K562 (cell line): ENCODE results near the gene LGI4. TPM values are rescaled to one million over a fixed set of nuclear protein-coding genes. Genes with fewer than 3 reads are reported as not detected.

Experiments
- DNMT1 ChIP-seq: fragments of 450-650 bp; IDR thresholded peaks from 2 replicates; pipeline ENCODE4 v1.6.1; 2016; ENCODE audit warnings: antibody characterized with exemption, mild to moderate bottlenecking
- ELK1 ChIP-seq: sonication (generic); formaldehyde crosslinking; IDR thresholded peaks from 2 replicates; pipeline ENCODE4 v1.8.1; 2022; ENCODE audit warnings: missing genetic modification reagents
- ERF ChIP-seq: fragments of 450-650 bp; formaldehyde crosslinking; IDR thresholded peaks from 2 replicates; pipeline ENCODE4 v1.4.0; 2020; ENCODE audit warnings: mild to moderate bottlenecking, mixed read lengths
- HSF4 ChIP-seq: fragments of 250-450 bp; sonication (Bioruptor Pico); IDR thresholded peaks from 2 replicates; pipeline ENCODE4 v2.1.2; 2022; ENCODE audit warnings: mild to moderate bottlenecking, moderate library complexity, borderline replicate concordance
- KAT7 ChIP-seq: sonication (generic); formaldehyde crosslinking; IDR thresholded peaks from 2 replicates; pipeline ENCODE4 v1.8.0; 2022; ENCODE audit warnings: missing genetic modification reagents, mild to moderate bottlenecking, borderline replicate concordance
- MAFK ChIP-seq: IDR thresholded peaks from 2 replicates; pipeline ENCODE4 v1.6.1; 2011; ENCODE audit warnings: low read length, improper control_type of control experiment
- NCOA2 ChIP-seq, 2 experiments: fragments of 450-650 bp; IDR thresholded peaks; 2 replicates each; pipeline ENCODE4 v1.6.1; 2018; ENCODE audit warnings: mild to moderate bottlenecking in 2 of 2, moderate library complexity in 1 of 2; ENCODE audit not compliant: partially characterized antibody in 2 of 2
- PHF8 ChIP-seq: fragments of 200-600 bp; sonication (generic); IDR thresholded peaks from 2 replicates; pipeline ENCODE4 v1.6.1; 2012; ENCODE audit warnings: mixed run types, mild to moderate bottlenecking, inconsistent platforms, low read length, moderate library complexity, borderline replicate concordance
- POLR3A ChIP-seq: IDR thresholded peaks from 2 replicates; pipeline ENCODE4 v1.6.1; 2011; ENCODE audit warnings: borderline replicate concordance, mild to moderate bottlenecking, moderate library complexity; ENCODE audit not compliant: insufficient read length, insufficient read depth; ENCODE audit errors: extremely low read depth
- RERE ChIP-seq: sonication (generic); formaldehyde crosslinking; IDR thresholded peaks from 2 replicates; pipeline ENCODE4 v1.8.0; 2023; ENCODE audit warnings: missing genetic modification reagents, mild to moderate bottlenecking, borderline replicate concordance
- TCF15 ChIP-seq: fragments of 250-450 bp; sonication (Bioruptor Pico); IDR thresholded peaks from 2 replicates; pipeline ENCODE4 v1.8.0; 2022; ENCODE audit warnings: moderate library complexity, mild to moderate bottlenecking, inconsistent platforms
- TGIF2 ChIP-seq: sonication (generic); formaldehyde crosslinking; IDR thresholded peaks from 2 replicates; pipeline ENCODE4 v1.8.1; 2022; ENCODE audit warnings: mild to moderate bottlenecking, missing genetic modification reagents, moderate library complexity
- USF1 ChIP-seq: sonication (generic); formaldehyde crosslinking; IDR thresholded peaks from 2 replicates; pipeline ENCODE4 v1.9.0; 2022; ENCODE audit warnings: mild to moderate bottlenecking, missing genetic modification reagents
- ZBTB43 ChIP-seq: sonication (generic); formaldehyde crosslinking; IDR thresholded peaks from 2 replicates; pipeline ENCODE4 v1.8.0; 2023; ENCODE audit warnings: mild to moderate bottlenecking, missing genetic modification reagents
- ZNF174 ChIP-seq: fragments of 250-450 bp; sonication (Bioruptor Pico); IDR thresholded peaks from 2 replicates; pipeline ENCODE4 v1.4.0; 2020; ENCODE audit warnings: mild to moderate bottlenecking
- ZNF639 ChIP-seq, 2 experiments: fragments of 200-800 bp in 1 of 2; sonication (Bioruptor generic) in 1 of 2; sonication (generic) in 1 of 2; formaldehyde crosslinking in 1 of 2; IDR thresholded peaks in 1 of 2; conservative IDR thresholded peaks in 1 of 2; 2 replicates each; pipeline versions ENCODE4 v1.5.0 to v1.6.1; 2016 to 2020; ENCODE audit warnings: missing compliant biosample characterization in 1 of 2, missing genetic modification characterization in 1 of 2, missing genetic modification reagents in 1 of 2
- polyA plus RNA-seq, 8 experiments: library from polyadenylated mRNA; depleted of rRNA in 4 of 8; stranded (reverse) in 5 of 8; unstranded in 3 of 8; fragments of >200 nt; fragmentation: Nextera tagmentation in 2 of 8; fragmentation: Illumina TruSeq in 1 of 8; extraction: Ambion mirVana in 2 of 8; extraction: Trizol in 1 of 8; gene quantifications; 2 replicates each; pipeline versions ENCODE4 v1.2.1 to v1.2.3, GENCODE V29; 2011 to 2014; ENCODE audit warnings: inconsistent platforms in 1 of 8, missing spikeins in 1 of 8
- total RNA-seq, 7 experiments: library from RNA; depleted of rRNA in 6 of 7; stranded (reverse); fragments of >200 nt in 6 of 7; fragmentation: Illumina TruSeq in 2 of 7; extraction: Trizol in 2 of 7; gene quantifications; 2 replicates each; pipeline versions ENCODE4 v1.2.1 to v1.2.3, GENCODE V29; 2011 to 2021; ENCODE audit warnings: low replicate concordance in 1 of 7

Gene LGI4
- total and polyA plus RNA-seq, 9 of the 15 experiments (the other 6 are each of a cell fraction or from before 2014, with no cell fraction given), result 0.14 to 0.30 (median 0.24) TPM; not detected in 4

GRCh38 chr19:35146746-35147459, 12.0 kb upstream of the LGI4 start (continued):
- TF ChIP-seq RERE (CRISPR knock-in tag) (no peak), ERF (CRISPR knock-in tag) (no peak), ELK1 (CRISPR knock-in tag) (no peak), PHF8 (no peak), DNMT1 (no peak), HSF4 (CRISPR knock-in tag) (no peak), MAFK (no peak), ZNF639 (CRISPR knock-in tag; conservative IDR thresholded peaks at IDR 0.05 in 1 of 2, IDR thresholded peaks at IDR 0.05 in 1 of 2) (no peak), ZNF174 (CRISPR knock-in tag) (no peak), POLR3A (no peak), USF1 (CRISPR knock-in tag) (peak; percentile 46; the same call in 1 of the 2 replicates), ZBTB43 (CRISPR knock-in tag) (no peak), TGIF2 (no peak), TCF15 (CRISPR knock-in tag) (no peak), KAT7 (CRISPR knock-in tag) (no peak), NCOA2 (IDR thresholded peaks at IDR 0.05; ENCODE audit: partially characterized antibody in 2 of 2) (no peak)
